ENCODE data around the gene MEAF6. TPM values are rescaled to one million over a fixed set of nuclear protein-coding genes. Genes with fewer than 3 reads are reported as not detected.
A peak's percentile ranks its signal among the peaks of the same experiment; 100 is the strongest.

Gene MEAF6
- total and polyA plus RNA-seq, 2 of the 8 experiments (the other 6 are each of a cell fraction or from before 2014, with no cell fraction given) = 23.0 to 38.8 TPM

DNA sequence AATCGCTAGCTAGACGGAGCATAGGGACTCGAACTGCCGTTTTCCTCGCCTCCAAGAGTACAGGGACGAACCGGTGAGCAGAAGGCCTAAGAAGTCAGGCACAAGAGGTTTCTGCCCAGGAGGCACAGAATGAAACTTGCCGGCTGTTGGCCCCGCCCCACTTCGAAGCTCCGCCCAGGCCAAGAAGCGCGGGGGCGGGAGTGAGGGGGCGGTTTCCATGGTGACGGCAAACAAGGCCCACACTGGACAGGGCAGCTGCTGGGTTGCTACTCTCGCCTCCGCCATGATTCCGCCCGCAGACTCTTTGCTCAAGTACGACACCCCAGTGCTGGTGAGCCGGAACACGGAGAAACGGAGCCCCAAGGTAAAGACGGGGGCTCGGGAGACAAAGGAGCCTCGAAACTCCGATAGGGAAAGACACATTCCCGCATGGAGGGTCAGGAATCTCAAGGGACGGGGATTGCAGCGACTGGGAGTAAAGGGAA is 42.2 kb upstream of the MEAF6 start, which contains the start of gene DNALI1 (continued):
- TF ChIP-seq EZH2 (IDR thresholded peaks at IDR 0.05; ENCODE audit: low read depth, low read length, severe bottlenecking) = no peak
- no peak for TF ChIP-seq GABPA (IDR thresholded peaks at IDR 0.05; ENCODE audit: borderline replicate concordance, insufficient read depth, low read length)
- TF ChIP-seq EGR1 (IDR thresholded peaks at IDR 0.05; ENCODE audit: borderline replicate concordance, low read depth, low read length) = peak; percentile 100
- no peak for TF ChIP-seq CBX5 (IDR thresholded peaks at IDR 0.05; ENCODE audit: low read depth, low read length)
- TF ChIP-seq YY1 (IDR thresholded peaks at IDR 0.05; ENCODE audit: low read depth, low read length) = peak; percentile 90
- TF ChIP-seq CREB1 (IDR thresholded peaks at IDR 0.05) = peak; percentile 45; the same call in 1 of the 2 replicates
- TF ChIP-seq POLR2A (IDR thresholded peaks at IDR 0.05; ENCODE audit: control extremely low read depth in 1 of 2, low read depth in 2 of 2, low read length in 2 of 2) = peak; percentile 24 to 63
- no peak for TF ChIP-seq SIRT6 (IDR thresholded peaks at IDR 0.05; ENCODE audit: low read length)
- no peak for TF ChIP-seq CHD7 (IDR thresholded peaks at IDR 0.05; ENCODE audit: insufficient replicate concordance, low read length)
- no peak for TF ChIP-seq POU5F1 (IDR thresholded peaks at IDR 0.05; ENCODE audit: low read depth, low read length)
- no peak for TF ChIP-seq RBBP5 (IDR thresholded peaks at IDR 0.05; ENCODE audit: borderline replicate concordance, low read depth, low read length)
- TF ChIP-seq BRCA1 (IDR thresholded peaks at IDR 0.05; ENCODE audit: low read depth, low read length) = no peak
- peak; percentile 51 for TF ChIP-seq ASH2L (IDR thresholded peaks at IDR 0.05; ENCODE audit: low read length)
